GM11168 (cell line): ENCODE data around the gene OR2V2.
"Not testable (repeated sequence)": the region's sequence is repeated elsewhere in the genome, so short reads cannot be mapped to it uniquely, and the experiment has no call there.

ENCODE experiments used
- in situ Hi-C: fragments of 300-500 bp; cut with MboI; formaldehyde crosslinking; loops from one replicate; pipeline ENCODE4 v1.12.0; 2022; ENCODE audit warnings: low sequenced_read_pairs; ENCODE audit not compliant: unreplicated experiment

The OR2V2 gene

GRCh38 chr5:181114284-181114843 lies 33.0 kb upstream of the OR2V2 start:
- in situ Hi-C loops, result no loop called here

- in situ Hi-C loops, result no loop called here
Observed at GRCh38 chr5:181114844-181115778, 32.3 kb upstream of the OR2V2 start.

- in situ Hi-C loops, result no loop called here
Observed at GRCh38 chr5:181118369-181118768, 29.0 kb upstream of the OR2V2 start.

- in situ Hi-C loops, result no loop called here
Observed at GRCh38 chr5:181119105-181119504, 28.3 kb upstream of the OR2V2 start.

GRCh38 chr5:181120306-181120705 lies 27.1 kb upstream of the OR2V2 start:
- in situ Hi-C loops, result no loop called here

- in situ Hi-C loops, result no loop called here
Observed at GRCh38 chr5:181120761-181121160, 26.6 kb upstream of the OR2V2 start.

GRCh38 chr5:181121675-181122561 lies 25.5 kb upstream of the OR2V2 start:
- in situ Hi-C loops, result no loop called here

GRCh38 chr5:181124526-181124925 lies 22.9 kb upstream of the OR2V2 start:
- in situ Hi-C loops, result no loop called here

GRCh38 chr5:181126841-181127240 lies 20.5 kb upstream of the OR2V2 start:
- in situ Hi-C loops, result no loop called here

- in situ Hi-C loops, result no loop called here
Observed at GRCh38 chr5:181127456-181127855, 19.9 kb upstream of the OR2V2 start.

- in situ Hi-C loops, result no loop called here
Observed at GRCh38 chr5:181127907-181128626, 19.3 kb upstream of the OR2V2 start.

- in situ Hi-C loops, result no loop called here
Observed at GRCh38 chr5:181129601-181130000, 17.8 kb upstream of the OR2V2 start.

GRCh38 chr5:181130081-181130480 lies 17.3 kb upstream of the OR2V2 start:
- in situ Hi-C loops, result not testable (repeated sequence)

GRCh38 chr5:181130832-181131496 lies 16.4 kb upstream of the OR2V2 start, which contains the start of gene OR2V1:
Gene OR2V1 (minus strand): TSS chr5:181131169. CDS start chr5:181125304, 5,865 bp downstream.
- in situ Hi-C loops, result no loop called here

GRCh38 chr5:181131514-181131913 lies 15.9 kb upstream of the OR2V2 start:
- in situ Hi-C loops, result no loop called here

GRCh38 chr5:181133083-181133482 lies 14.3 kb upstream of the OR2V2 start:
- in situ Hi-C loops, result no loop called here

- in situ Hi-C loops, result no loop called here
Observed at GRCh38 chr5:181133610-181134231, 13.7 kb upstream of the OR2V2 start.

GRCh38 chr5:181134259-181134658 lies 13.1 kb upstream of the OR2V2 start:
- in situ Hi-C loops, result no loop called here

GRCh38 chr5:181136361-181136955 lies 10.9 kb upstream of the OR2V2 start:
- in situ Hi-C loops, result no loop called here
